GM12878 (cell line): ENCODE data around the gene STBD1. TPM values are rescaled to one million over a fixed set of nuclear protein-coding genes. Genes with fewer than 3 reads are reported as not detected.

Experiments
- ATAC-seq: fragments of 200-7000 bp; cut with Tn5 transposase; 3 replicates; pipeline ENCODE4 v1.9.1; 2020; ENCODE audit warnings: mild to moderate bottlenecking, moderate library complexity
- BruUV-seq: library from RNA; stranded (reverse); fragments of 400-500 nt; replicated peaks from 2 replicates; lab custom pipeline; 2021; lab: Mats Ljungman, UMichigan
- CTCF ChIA-PET: fragments of 300-600 bp; sonication (Branson Sonifier 250); formaldehyde crosslinking; extraction: SDS; loops from one replicate; lab custom pipeline; 2021; ENCODE audit warnings: inconsistent platforms; lab: Yijun Ruan, JAX
- POLR2A ChIA-PET: fragments of 350-600 bp; formaldehyde crosslinking; extraction: SDS; loops from one replicate; lab custom pipeline; 2021; ENCODE audit warnings: inconsistent platforms; lab: Charles Lee
- RAD21 ChIA-PET: fragments of 300-600 bp; sonication (Branson Sonifier 250); formaldehyde crosslinking; loops from one replicate; lab custom pipeline; 2023; ENCODE audit warnings: antibody characterized with exemption; ENCODE audit not compliant: unreplicated experiment; lab: Charles Lee
- SMC1A ChIA-PET: fragments of 300-600 bp; sonication (Branson Sonifier 250); formaldehyde crosslinking; loops from one replicate; lab custom pipeline; 2023; ENCODE audit not compliant: unreplicated experiment, uncharacterized antibody; lab: Charles Lee
- DNase-seq: peaks from one replicate; pipeline ENCODE4 v3.0.0-alpha.2; 2011; ENCODE audit warnings: low read depth, low spot score
- FAIRE-seq: peaks from 3 replicates; lab custom pipeline; 2011; peaks lifted over from hg19 to GRCh38; lab: Jason Lieb, UNC
- H2AFZ ChIP-seq: 2 replicates; pipeline ENCODE4 v1.6.0; 2011; ENCODE audit warnings: low read depth, low read length, control low read depth; ENCODE audit not compliant: control insufficient read depth
- H3K27ac ChIP-seq: 2 replicates; pipeline ENCODE4 v1.5.1; 2011; ENCODE audit warnings: control low read depth; ENCODE audit not compliant: control insufficient read depth, insufficient read depth
- H3K27me3 ChIP-seq, 2 experiments: replicated peaks in 1 of 2; 2 replicates each; pipeline versions ENCODE4 v1.6.0 to v1.6.1; 2011; ENCODE audit warnings: low read length in 1 of 2; ENCODE audit not compliant: control insufficient read depth in 2 of 2, insufficient read depth in 2 of 2
- H3K36me3 ChIP-seq, 2 experiments: 2 replicates each; pipeline ENCODE4 v1.5.1; 2011; ENCODE audit warnings: low read length in 1 of 2; ENCODE audit not compliant: control insufficient read depth in 2 of 2, insufficient read depth in 2 of 2
- H3K4me1 ChIP-seq: 2 replicates; pipeline ENCODE4 v1.6.1; 2011; ENCODE audit warnings: mild to moderate bottlenecking, low read length, moderate library complexity, mixed read lengths; ENCODE audit not compliant: control insufficient read depth, insufficient read depth
- H3K4me2 ChIP-seq: 2 replicates; pipeline ENCODE4 v1.6.0; 2011; ENCODE audit warnings: control low read depth; ENCODE audit not compliant: control insufficient read depth, insufficient read depth
- H3K4me3 ChIP-seq: fragments of 200-600 bp; sonication (generic); 2 replicates; pipeline ENCODE4 v1.5.1; 2016
- H3K79me2 ChIP-seq: 2 replicates; pipeline ENCODE4 v1.6.0; 2011; ENCODE audit warnings: low read length; ENCODE audit not compliant: control insufficient read depth, insufficient read depth
- H3K9ac ChIP-seq: 2 replicates; pipeline ENCODE4 v1.8.0; 2011; ENCODE audit warnings: low read length, control low read depth, mixed read lengths; ENCODE audit not compliant: control insufficient read depth, insufficient read depth
- H3K9me3 ChIP-seq: replicated peaks from 3 replicates; pipeline ENCODE4 v1.5.1; 2011; ENCODE audit warnings: mild to moderate bottlenecking, low read length; ENCODE audit not compliant: control insufficient read depth, insufficient read depth
- H4K20me1 ChIP-seq: 2 replicates; pipeline ENCODE4 v1.6.0; 2011; ENCODE audit not compliant: control insufficient read depth, insufficient read depth
- BHLHE40 ChIP-seq, 2 experiments: fragments of 450-650 bp in 1 of 2; IDR thresholded peaks; 2 replicates each; pipeline ENCODE4 v1.6.1; 2011 to 2017; ENCODE audit warnings: low read depth in 2 of 2, borderline replicate concordance in 1 of 2, improper control_type of control experiment in 1 of 2, low read length in 1 of 2, mild to moderate bottlenecking in 1 of 2
- CBX3 ChIP-seq: fragments of 200-600 bp; sonication (generic); IDR thresholded peaks from 2 replicates; pipeline ENCODE4 v1.6.1; 2016; ENCODE audit warnings: low read depth, borderline replicate concordance
- HSF1 ChIP-seq: fragments of 150-350 bp; IDR thresholded peaks from 2 replicates; pipeline ENCODE4 v1.6.1; 2014; ENCODE audit warnings: mild to moderate bottlenecking, low read depth, low read length
- IRF5 ChIP-seq: fragments of 450-650 bp; IDR thresholded peaks from 2 replicates; pipeline ENCODE4 v1.6.1; 2017; ENCODE audit warnings: borderline replicate concordance
- NFIC ChIP-seq: IDR thresholded peaks from 2 replicates; pipeline ENCODE4 v1.6.1; 2012; ENCODE audit warnings: low read depth, mild to moderate bottlenecking, inconsistent platforms, low read length, moderate library complexity
- NFXL1 ChIP-seq: fragments of 450-650 bp; IDR thresholded peaks from 2 replicates; pipeline ENCODE4 v1.6.1; 2017; ENCODE audit warnings: antibody characterized with exemption, mild to moderate bottlenecking, borderline replicate concordance
- PRDM15 ChIP-seq: fragments of 450-650 bp; formaldehyde crosslinking; IDR thresholded peaks from 2 replicates; pipeline ENCODE4 v1.4.0; 2020; ENCODE audit warnings: mild to moderate bottlenecking, moderate library complexity
- RCOR1 ChIP-seq: conservative IDR thresholded peaks from 2 replicates; pipeline ENCODE4 v1.6.1; 2012; ENCODE audit warnings: low read depth, low read length, improper control_type of control experiment
- TCF3 ChIP-seq: IDR thresholded peaks from 2 replicates; pipeline ENCODE4 v1.6.1; 2012; ENCODE audit warnings: low read depth, mild to moderate bottlenecking, low read length, borderline replicate concordance; ENCODE audit not compliant: insufficient read depth
- ZNF592 ChIP-seq: fragments of 450-650 bp; IDR thresholded peaks from 2 replicates; pipeline ENCODE4 v1.6.1; 2017; ENCODE audit warnings: mild to moderate bottlenecking, moderate library complexity
- WGBS: methylation state at CpG from one replicate; pipeline ENCODE4 v1.1.6; 2016; ENCODE audit warnings: low lambda C conversion rate; ENCODE audit not compliant: insufficient replicate concordance, insufficient coverage; ENCODE audit errors: missing lambda C conversion rate; 5-methylcytosine and 5-hydroxymethylcytosine counted together
- in situ Hi-C: fragments of 300-500 bp; cut with MboI; formaldehyde crosslinking; loops from 9 replicates; pipeline ENCODE4 v1.14.3; 2018; ENCODE audit warnings: mixed read lengths
- intact Hi-C: fragments of 100-400 bp; cut with micrococcal nuclease; formaldehyde crosslinking; loops from one replicate; pipeline ENCODE4 v1.14.2; 2022; ENCODE audit not compliant: unreplicated experiment
- polyA plus RNA-seq, 11 experiments: library from polyadenylated mRNA; depleted of rRNA in 4 of 11; unstranded in 6 of 11; stranded (reverse) in 5 of 11; fragments of >200 nt; fragmentation: Nextera tagmentation in 4 of 11; fragmentation: Illumina TruSeq in 1 of 11; extraction: Ambion mirVana in 4 of 11; extraction: Trizol in 1 of 11; gene quantifications; 1 replicate in 1 of 11; 2 replicates in 10 of 11; pipeline versions ENCODE4 v1.2.1 to v1.2.3, GENCODE V29; 2011 to 2016; ENCODE audit warnings: inconsistent platforms in 2 of 11, missing spikeins in 2 of 11, low read depth in 1 of 11
- total RNA-seq, 4 experiments: library from RNA; depleted of rRNA in 3 of 4; stranded (reverse); fragments of >200 nt in 3 of 4; fragmentation: Illumina TruSeq in 1 of 4; extraction: Trizol in 1 of 4; gene quantifications; 2 replicates each; pipeline versions ENCODE4 v1.2.1 to v1.2.3, GENCODE V29; 2013 to 2021

The STBD1 gene
- total and polyA plus RNA-seq, 10 of the 15 experiments (the other 5 are each of a cell fraction or from before 2014, with no cell fraction given) = 0.04 to 0.10 (median 0.05) TPM; not detected in 7

- no peak for TF ChIP-seq IRF5
- no peak for TF ChIP-seq NFIC
- TF ChIP-seq BHLHE40 (IDR thresholded peaks at IDR 0.05; ENCODE audit: borderline replicate concordance in 1 of 2, low read depth in 2 of 2, low read length in 1 of 2) = no peak
- TF ChIP-seq RCOR1 = no peak
Measured at GRCh38 chr4:76282941-76283689, 23.4 kb upstream of the STBD1 start (continued).

GRCh38 chr4:76283900-76284299 is 22.6 kb upstream of the STBD1 start:
- Histone ChIP-seq H4K20me1 (no peaks in the 10 kb centered on the region), H3K27me3 (no peaks in the 10 kb centered on the region; a peak in 1 of 4 replicates), H3K36me3 (no peaks in the 10 kb centered on the region), H3K4me3 (no peak overlapping the region), H3K9ac (no peak overlapping the region), H3K4me2 (no peak overlapping the region), H3K4me1 (no peaks in the 10 kb centered on the region), H3K79me2 (no peaks in the 10 kb centered on the region), H3K27ac (no peak overlapping the region), H3K9me3 (no peaks in the 10 kb centered on the region), H2AFZ (no peak overlapping the region)
- FAIRE-seq = no peak
- in situ Hi-C loops = no loop called here
- no peak for DNase-seq
- CTCF ChIA-PET = no interaction called here
- intact Hi-C loops = no loop called here
- RAD21 ChIA-PET = no interaction called here
- no peak for ATAC-seq
- SMC1A ChIA-PET = no interaction called here
- no TSS peak for BruUV-seq
- POLR2A ChIA-PET = no interaction called here
- whole genome bisulfite sequencing = 34% methylated on average over 4 of the region's 4 CpGs
- no peak for TF ChIP-seq PRDM15 (CRISPR knock-in tag)
- no peak for TF ChIP-seq NFXL1
- TF ChIP-seq HSF1 = no peak
- TF ChIP-seq ZNF592 = no peak
- no peak for TF ChIP-seq TCF3
- no peak for TF ChIP-seq CBX3
